GM19193 (cell line): ENCODE results near the gene LBP.

Source experiments
- POLR2A ChIP-seq: IDR thresholded peaks from 4 replicates; pipeline ENCODE4 v1.6.1; 2011; ENCODE audit not compliant: insufficient read depth, insufficient read length; ENCODE audit errors: extremely low read depth

The LBP gene

GRCh38 chr20:38355161-38356012 is 9.1 kb downstream of the LBP start:
- no peak for TF ChIP-seq POLR2A

- TF ChIP-seq POLR2A, result no peak
These were observed 11.4 kb downstream of the LBP start for GRCh38 chr20:38357653-38358207.

- TF ChIP-seq POLR2A, result no peak
These were observed 12.3 kb downstream of the LBP start for GRCh38 chr20:38358556-38358955.

GRCh38 chr20:38363004-38363747 is 16.9 kb downstream of the LBP start:
- TF ChIP-seq POLR2A, result no peak

- TF ChIP-seq POLR2A, result no peak
These were observed 23.1 kb downstream of the LBP start for GRCh38 chr20:38369389-38369788.

- no peak for TF ChIP-seq POLR2A
These were observed 26.5 kb downstream of the LBP start for GRCh38 chr20:38372806-38373205.

GRCh38 chr20:38373231-38373867 is 27.1 kb downstream of the LBP start:
- TF ChIP-seq POLR2A, result no peak

- TF ChIP-seq POLR2A, result no peak
These were observed 27.6 kb downstream of the LBP start for GRCh38 chr20:38373898-38374297.

- TF ChIP-seq POLR2A, result no peak
These were observed 30.9 kb downstream of the LBP start for GRCh38 chr20:38377039-38377685.

GRCh38 chr20:38383147-38383546 is 36.9 kb downstream of the LBP start:
- TF ChIP-seq POLR2A, result no peak

GRCh38 chr20:38386004-38386403 is 39.7 kb downstream of the LBP start:
- no peak for TF ChIP-seq POLR2A

GRCh38 chr20:38386851-38387250 is 40.6 kb downstream of the LBP start:
- no peak for TF ChIP-seq POLR2A

GRCh38 chr20:38387953-38388352 is 41.7 kb downstream of the LBP start:
- TF ChIP-seq POLR2A, result no peak

GRCh38 chr20:38392356-38392755 is 46.1 kb downstream of the LBP start:
- no peak for TF ChIP-seq POLR2A

- no peak for TF ChIP-seq POLR2A
These were observed 47.0 kb downstream of the LBP start for GRCh38 chr20:38393259-38393658.
